Ishikawa (cell line): Measurements from ENCODE around the gene DNM2.

ENCODE experiments used
- CEBPB ChIP-seq: IDR thresholded peaks from 2 replicates; pipeline ENCODE4 v1.6.1; 2012
- EP300 ChIP-seq: IDR thresholded peaks from 2 replicates; pipeline ENCODE4 v1.6.1; 2012; ENCODE audit warnings: borderline replicate concordance
- RAD21 ChIP-seq: IDR thresholded peaks from 2 replicates; pipeline ENCODE4 v1.6.1; 2012; ENCODE audit warnings: low read depth
- TAF1 ChIP-seq: IDR thresholded peaks from 2 replicates; pipeline ENCODE4 v1.6.1; 2012; ENCODE audit warnings: low read depth, mild to moderate bottlenecking
- TCF12 ChIP-seq: IDR thresholded peaks from 2 replicates; pipeline ENCODE4 v1.6.1; 2012; ENCODE audit warnings: low read depth

DNA sequence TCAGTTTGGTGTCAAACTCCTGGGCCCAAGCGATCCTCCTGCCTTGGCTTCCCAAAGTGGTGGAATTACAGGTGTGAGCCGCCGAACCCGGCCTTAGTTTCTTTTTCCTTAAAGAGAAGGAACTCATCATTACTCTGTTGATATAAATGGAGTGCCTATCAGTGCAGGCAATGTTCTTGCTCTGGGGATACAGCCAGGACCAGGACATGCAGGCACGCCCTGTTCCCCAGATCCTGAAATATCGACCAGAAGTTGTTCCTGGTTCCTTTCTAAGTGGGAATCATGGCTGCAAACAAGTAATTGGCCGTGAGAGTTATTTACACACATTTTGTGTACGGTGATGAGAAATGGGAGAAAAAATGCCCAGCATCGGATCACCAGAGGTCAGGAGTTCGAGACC lies 8.4 kb downstream of the DNM2 start:
- TF ChIP-seq EP300, result no peak
- TF ChIP-seq TAF1, result no peak
- TF ChIP-seq CEBPB, result no peak
- no peak for TF ChIP-seq RAD21
- TF ChIP-seq TCF12, result no peak
